ENCODE measurements around the gene APBA1.

DNA sequence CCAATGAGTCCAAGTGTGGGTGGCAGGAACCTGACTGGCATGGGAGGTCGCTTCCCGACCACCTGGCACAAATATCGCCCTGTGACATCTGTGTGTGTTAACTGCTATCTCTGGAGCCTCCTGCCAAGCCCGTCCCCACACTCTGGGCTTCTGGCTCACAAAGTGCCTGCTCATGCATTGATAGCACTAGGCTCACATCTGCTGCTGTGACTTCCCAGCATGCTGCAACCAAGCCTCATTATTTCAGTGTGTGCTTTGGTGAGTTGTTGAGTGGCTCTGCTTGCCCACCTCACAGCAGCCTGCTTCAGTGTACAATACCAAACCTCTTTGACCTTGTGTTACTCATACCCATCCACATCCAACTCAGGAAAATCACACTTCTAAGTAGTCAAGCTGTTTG, 139.8 kb downstream of the APBA1 start:
- TF ChIP-seq, protein P1, sequence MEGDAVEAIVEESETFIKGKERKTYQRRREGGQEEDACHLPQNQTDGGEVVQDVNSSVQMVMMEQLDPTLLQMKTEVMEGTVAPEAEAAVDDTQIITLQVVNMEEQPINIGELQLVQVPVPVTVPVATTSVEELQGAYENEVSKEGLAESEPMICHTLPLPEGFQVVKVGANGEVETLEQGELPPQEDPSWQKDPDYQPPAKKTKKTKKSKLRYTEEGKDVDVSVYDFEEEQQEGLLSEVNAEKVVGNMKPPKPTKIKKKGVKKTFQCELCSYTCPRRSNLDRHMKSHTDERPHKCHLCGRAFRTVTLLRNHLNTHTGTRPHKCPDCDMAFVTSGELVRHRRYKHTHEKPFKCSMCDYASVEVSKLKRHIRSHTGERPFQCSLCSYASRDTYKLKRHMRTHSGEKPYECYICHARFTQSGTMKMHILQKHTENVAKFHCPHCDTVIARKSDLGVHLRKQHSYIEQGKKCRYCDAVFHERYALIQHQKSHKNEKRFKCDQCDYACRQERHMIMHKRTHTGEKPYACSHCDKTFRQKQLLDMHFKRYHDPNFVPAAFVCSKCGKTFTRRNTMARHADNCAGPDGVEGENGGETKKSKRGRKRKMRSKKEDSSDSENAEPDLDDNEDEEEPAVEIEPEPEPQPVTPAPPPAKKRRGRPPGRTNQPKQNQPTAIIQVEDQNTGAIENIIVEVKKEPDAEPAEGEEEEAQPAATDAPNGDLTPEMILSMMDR (IDR thresholded peaks at IDR 0.05): no peak
- TF ChIP-seq POLR2A (IDR thresholded peaks at IDR 0.05; ENCODE audit: low read depth): no peak
- TF ChIP-seq POLR2AphosphoS5 (IDR thresholded peaks at IDR 0.05): no peak

All from esophagus muscularis mucosa (tissue), 3 donors.